ENCODE measurements around the gene SYT6. TPM values are rescaled to one million over a fixed set of nuclear protein-coding genes. Genes with fewer than 3 reads are reported as not detected.

SYT6 gene
- total and polyA plus RNA-seq, 4 donors: 0.01 to 4.2 TPM; not detected in 2

DNA sequence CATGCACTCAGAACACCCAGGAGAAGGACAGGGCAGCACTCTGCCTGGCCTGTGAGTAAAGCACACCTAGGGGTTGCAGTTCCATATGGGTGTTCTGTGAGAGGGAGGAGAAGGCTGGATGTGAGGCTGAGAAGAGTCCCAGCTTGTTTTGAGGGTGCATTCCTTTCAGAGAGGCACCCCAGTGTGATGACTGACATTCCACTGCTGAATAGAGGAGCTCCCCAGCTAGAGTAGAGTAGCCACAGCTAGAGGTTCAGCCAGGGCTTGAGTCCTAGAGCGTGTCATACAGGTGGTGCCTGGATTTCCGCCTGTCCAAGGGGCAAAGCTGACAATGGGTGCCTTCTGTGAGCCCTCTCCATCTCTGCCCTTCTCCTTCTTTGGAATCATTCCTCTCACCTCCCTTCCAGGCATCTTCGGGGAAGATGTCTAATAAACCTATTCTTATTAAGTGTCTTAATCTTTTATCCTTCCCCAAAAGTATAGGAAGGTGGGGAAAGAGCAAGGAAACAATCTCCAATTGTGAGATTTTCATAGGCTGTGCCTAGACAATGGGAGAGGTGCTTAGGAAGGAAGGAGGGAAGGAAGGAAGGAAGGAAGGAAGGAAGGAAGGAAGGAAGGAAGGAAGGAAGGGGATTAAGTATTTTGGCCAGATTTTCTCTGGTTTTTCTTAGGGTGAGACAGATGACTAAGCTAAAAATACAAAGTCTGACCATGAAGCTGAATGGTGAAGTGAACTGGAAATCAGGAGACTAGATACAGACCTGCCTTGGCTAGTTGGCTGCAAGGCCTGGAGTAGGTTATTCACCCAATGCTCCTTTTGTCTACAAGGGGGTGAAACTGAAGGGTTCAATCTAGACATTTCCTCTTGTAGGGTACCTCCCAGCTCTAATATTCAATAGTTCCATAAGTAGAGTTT, 43.6 kb upstream of the SYT6 start:
- TF ChIP-seq, protein P1, sequence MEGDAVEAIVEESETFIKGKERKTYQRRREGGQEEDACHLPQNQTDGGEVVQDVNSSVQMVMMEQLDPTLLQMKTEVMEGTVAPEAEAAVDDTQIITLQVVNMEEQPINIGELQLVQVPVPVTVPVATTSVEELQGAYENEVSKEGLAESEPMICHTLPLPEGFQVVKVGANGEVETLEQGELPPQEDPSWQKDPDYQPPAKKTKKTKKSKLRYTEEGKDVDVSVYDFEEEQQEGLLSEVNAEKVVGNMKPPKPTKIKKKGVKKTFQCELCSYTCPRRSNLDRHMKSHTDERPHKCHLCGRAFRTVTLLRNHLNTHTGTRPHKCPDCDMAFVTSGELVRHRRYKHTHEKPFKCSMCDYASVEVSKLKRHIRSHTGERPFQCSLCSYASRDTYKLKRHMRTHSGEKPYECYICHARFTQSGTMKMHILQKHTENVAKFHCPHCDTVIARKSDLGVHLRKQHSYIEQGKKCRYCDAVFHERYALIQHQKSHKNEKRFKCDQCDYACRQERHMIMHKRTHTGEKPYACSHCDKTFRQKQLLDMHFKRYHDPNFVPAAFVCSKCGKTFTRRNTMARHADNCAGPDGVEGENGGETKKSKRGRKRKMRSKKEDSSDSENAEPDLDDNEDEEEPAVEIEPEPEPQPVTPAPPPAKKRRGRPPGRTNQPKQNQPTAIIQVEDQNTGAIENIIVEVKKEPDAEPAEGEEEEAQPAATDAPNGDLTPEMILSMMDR (IDR thresholded peaks at IDR 0.05; ENCODE audit: control extremely low read depth, extremely low read depth): no peak
- DNase-seq (no peak), ATAC-seq (ENCODE audit: insufficient read depth, low FRiP score) (no peak)
- H3K4me3 ChIP-seq: no peak overlapping the region
- H3K27me3 ChIP-seq (ENCODE audit: control insufficient read depth in 3 of 3, insufficient read depth in 3 of 3, low read length in 2 of 3): peaks cover 0 to 4% (median 0%) of the 10 kb centered on the region in 3 donors
- H3K36me3 ChIP-seq (ENCODE audit: control insufficient read depth in 4 of 4, insufficient read depth in 4 of 4, low read length in 4 of 4): no peaks in the 10 kb centered on the region
- no peak overlapping the region for H3K9ac ChIP-seq (ENCODE audit: insufficient read depth in 1 of 2, low read length in 2 of 2)
- H3K27ac ChIP-seq (ENCODE audit: low read depth in 1 of 2, low read length in 1 of 2): no peak overlapping the region
- H3K4me1 ChIP-seq (ENCODE audit: control insufficient read depth in 5 of 5, insufficient read depth in 5 of 5, low read length in 5 of 5): peaks cover 0 to 9% (median 0%) of the 10 kb centered on the region in 5 donors
- WGBS, 2 donors: 89 to 91% methylated on average over 3 of the region's 3 CpGs
- H3K9me3 ChIP-seq (ENCODE audit: control insufficient read depth in 4 of 4, insufficient read depth in 3 of 4, low read length in 3 of 4): peaks cover 0 to 7% (median 0%) of the 10 kb centered on the region in 4 donors

- no peaks in the 10 kb centered on the region for H3K36me3 ChIP-seq (ENCODE audit: control insufficient read depth in 4 of 4, insufficient read depth in 4 of 4, low read length in 4 of 4)
- H3K27me3 ChIP-seq (ENCODE audit: control insufficient read depth in 3 of 3, insufficient read depth in 3 of 3, low read length in 2 of 3): peaks cover 0 to 4% (median 0%) of the 10 kb centered on the region in 3 donors
- DNase-seq (no peak), ATAC-seq (ENCODE audit: insufficient read depth, low FRiP score) (no peak)
- 57 to 72% methylated on average over 3 of the region's 3 CpGs for WGBS, 2 donors
- H3K9me3 ChIP-seq (ENCODE audit: control insufficient read depth in 4 of 4, insufficient read depth in 3 of 4, low read length in 3 of 4): peaks cover 0 to 7% (median 0%) of the 10 kb centered on the region in 4 donors
- H3K4me3 ChIP-seq: no peak overlapping the region
- no peak overlapping the region for H3K27ac ChIP-seq (ENCODE audit: low read depth in 1 of 2, low read length in 1 of 2)
- TF ChIP-seq, protein P1 (IDR thresholded peaks at IDR 0.05; ENCODE audit: control extremely low read depth, extremely low read depth): no peak
- no peak overlapping the region for H3K9ac ChIP-seq (ENCODE audit: insufficient read depth in 1 of 2, low read length in 2 of 2)
- no peaks in the 10 kb centered on the region for H3K4me1 ChIP-seq (ENCODE audit: control insufficient read depth in 5 of 5, insufficient read depth in 5 of 5, low read length in 5 of 5)
Measured at GRCh38 chr1:114195819-114196218, 42.1 kb upstream of the SYT6 start.

- H3K4me3 ChIP-seq: no peak overlapping the region
- H3K4me1 ChIP-seq (ENCODE audit: control insufficient read depth in 5 of 5, insufficient read depth in 5 of 5, low read length in 5 of 5): no peaks in the 10 kb centered on the region
- no peak overlapping the region for H3K9ac ChIP-seq (ENCODE audit: insufficient read depth in 1 of 2, low read length in 2 of 2)
- peaks cover 0 to 4% (median 0%) of the 10 kb centered on the region in 3 donors for H3K27me3 ChIP-seq (ENCODE audit: control insufficient read depth in 3 of 3, insufficient read depth in 3 of 3, low read length in 2 of 3)
- H3K9me3 ChIP-seq (ENCODE audit: control insufficient read depth in 4 of 4, insufficient read depth in 3 of 4, low read length in 3 of 4): peaks cover 0 to 7% (median 0%) of the 10 kb centered on the region in 4 donors
- TF ChIP-seq, protein P1 (IDR thresholded peaks at IDR 0.05; ENCODE audit: control extremely low read depth, extremely low read depth): no peak
- WGBS, 2 donors: 83 to 89% methylated on average over 5 of the region's 5 CpGs
- no peaks in the 10 kb centered on the region for H3K36me3 ChIP-seq (ENCODE audit: control insufficient read depth in 4 of 4, insufficient read depth in 4 of 4, low read length in 4 of 4)
- DNase-seq (no peak), ATAC-seq (ENCODE audit: insufficient read depth, low FRiP score) (no peak)
- no peak overlapping the region for H3K27ac ChIP-seq (ENCODE audit: low read depth in 1 of 2, low read length in 1 of 2)
Measured at GRCh38 chr1:114192328-114192727, 38.7 kb upstream of the SYT6 start.
